HG03457 (cell line): Measurements from ENCODE around the gene OLR1.
"Not testable (repeated sequence)": the region's sequence is repeated elsewhere in the genome, so short reads cannot be mapped to it uniquely, and the experiment has no call there.

Experiments used
- ATAC-seq: cut with Tn5 transposase; IDR thresholded peaks from one replicate; pipeline ENCODE4 v1.9.1; 2021; ENCODE audit warnings: moderate number of reproducible peaks; ENCODE audit not compliant: unreplicated experiment

OLR1 gene

DNA sequence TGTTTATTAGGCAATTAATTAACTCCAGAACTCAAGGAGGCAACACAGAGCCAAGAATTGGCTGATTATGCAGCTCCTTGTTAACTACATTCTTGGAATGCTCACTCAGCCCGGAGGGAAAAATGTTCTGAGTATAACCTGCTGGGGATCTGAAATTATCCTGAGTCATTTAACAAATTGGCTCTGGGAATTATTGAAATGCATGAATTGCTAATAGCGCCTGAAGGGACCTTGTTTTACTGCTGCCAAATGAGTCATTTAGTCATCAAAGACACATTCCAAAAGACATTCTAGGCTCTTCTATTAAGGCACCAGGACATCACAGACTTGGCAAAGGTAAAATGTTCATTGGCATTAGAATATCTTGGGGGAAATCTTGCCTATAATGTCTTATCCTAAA is 19.9 kb upstream of the OLR1 start:
- ATAC-seq, result no peak

DNA sequence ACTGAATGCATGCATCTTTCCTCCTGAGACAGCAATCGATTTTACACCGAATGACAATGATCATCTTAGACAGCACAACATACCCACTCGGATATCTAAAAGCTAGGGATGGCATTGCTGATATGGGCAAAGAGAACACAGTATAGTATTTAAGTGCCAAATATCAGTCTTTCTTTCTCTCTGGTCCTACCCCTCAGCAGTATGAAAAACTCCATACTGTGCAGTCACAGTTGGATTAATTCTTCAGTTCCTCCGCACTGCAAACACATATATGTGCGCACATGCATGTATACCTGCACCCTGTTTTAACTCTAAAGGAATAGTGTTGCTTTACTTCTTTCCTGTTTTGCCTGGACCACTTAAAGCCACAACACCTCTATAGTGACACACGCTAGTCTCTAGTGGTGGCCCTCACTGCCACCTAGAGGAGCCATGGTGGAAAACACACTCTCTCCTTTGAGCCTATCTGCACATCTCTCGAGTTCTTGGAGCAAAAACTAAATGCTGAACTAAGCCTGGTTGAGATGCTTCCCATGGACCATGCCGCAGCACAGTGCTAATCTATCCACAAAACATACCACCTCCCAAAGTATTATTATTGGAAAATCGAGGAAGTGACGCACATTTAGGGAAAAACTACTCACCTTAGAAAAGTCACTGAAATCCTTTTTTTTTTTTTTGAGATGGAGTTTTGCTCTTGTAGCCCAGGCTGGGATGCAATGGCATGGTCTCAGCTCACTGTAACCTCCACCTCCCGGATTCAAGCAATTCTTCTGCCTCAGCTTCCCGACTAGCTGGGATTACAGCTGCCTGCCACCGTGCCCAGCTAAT is 18.8 kb upstream of the OLR1 start:
- no peak for ATAC-seq

DNA sequence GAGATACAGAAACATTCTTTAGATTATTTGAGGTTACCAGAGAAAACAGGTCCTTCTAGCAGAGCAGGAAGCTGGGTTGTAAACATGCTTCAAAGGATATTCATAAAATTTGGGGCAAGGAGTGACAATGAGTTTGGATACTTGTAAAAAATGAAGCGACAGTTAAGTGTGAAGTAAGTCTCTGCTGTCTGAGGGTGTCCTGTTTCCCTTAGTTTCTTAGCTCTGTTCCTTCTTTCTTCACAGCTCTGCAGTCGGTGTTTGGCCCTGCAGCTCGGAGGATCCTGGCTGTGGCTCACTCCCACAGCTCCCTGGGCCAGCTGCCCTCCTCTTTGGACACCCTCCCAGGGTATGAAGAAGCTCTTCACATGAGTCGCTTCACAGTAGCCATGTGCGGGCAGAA is 17.7 kb upstream of the OLR1 start:
- ATAC-seq, result no peak

DNA sequence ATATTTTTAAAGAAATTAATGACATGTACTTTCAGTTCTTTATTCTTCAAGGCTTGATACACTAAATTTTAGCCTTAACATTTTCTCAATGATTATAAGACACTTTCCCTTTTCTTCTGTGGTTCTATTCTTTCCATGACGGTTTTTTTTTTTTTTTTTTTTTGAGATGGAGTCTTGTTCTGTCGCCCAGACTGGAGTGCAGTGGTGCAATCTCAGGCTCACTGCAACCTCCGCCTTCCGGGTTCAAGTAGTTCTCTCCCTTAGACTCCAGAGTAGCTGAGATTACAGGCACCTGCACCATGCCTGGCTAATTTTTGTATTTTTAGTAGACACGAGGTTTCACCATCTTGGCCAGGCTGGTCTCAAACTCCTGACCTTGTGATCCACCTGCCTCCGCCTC is 15.0 kb upstream of the OLR1 start:
- ATAC-seq, result not testable (repeated sequence)

DNA sequence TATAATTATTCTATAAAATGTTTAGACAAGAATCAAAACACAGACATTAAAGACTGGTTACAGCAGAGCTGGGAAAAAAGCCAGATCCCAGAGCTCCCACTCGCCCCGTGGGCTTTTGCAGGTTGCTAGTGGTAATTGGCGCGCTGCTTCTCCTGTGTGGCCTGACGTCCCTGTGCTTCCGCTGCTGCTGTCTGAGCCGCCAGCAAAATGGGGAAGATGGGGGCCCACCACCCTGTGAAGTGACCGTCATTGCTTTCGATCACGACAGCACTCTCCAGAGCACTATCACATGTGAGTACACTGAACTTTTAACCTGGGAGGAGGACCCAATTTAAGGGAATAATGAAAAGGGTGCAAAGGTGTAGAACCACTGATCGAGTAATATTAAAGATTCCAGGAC is 14.4 kb upstream of the OLR1 start:
- ATAC-seq, result no peak

DNA sequence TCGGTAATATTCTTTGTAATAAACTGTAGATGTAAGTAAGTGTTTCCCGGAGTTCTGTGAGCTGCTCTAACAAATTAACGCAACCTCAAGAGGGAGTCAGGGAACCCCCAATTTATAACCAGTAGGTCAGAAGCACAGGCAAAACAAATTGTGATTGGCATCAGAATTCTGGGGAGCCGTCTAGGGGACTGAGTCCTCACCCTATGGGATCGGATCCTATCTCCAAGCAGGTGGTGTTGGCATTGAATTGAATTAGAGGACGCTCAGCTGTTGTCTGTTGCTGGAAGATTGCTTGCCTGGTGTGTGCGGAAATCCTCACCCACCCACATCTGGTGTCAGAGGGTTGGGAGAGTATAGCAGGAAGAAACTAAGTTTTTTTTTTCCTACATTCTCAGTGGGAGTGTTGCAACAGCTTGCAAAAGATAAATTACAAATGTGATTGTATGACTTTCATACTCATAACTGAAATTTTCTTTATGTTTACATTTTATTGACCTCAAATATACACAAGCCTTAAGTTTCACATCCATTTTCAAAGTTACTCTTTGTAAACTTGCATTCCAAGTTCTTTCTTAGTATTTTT is 12.4 kb upstream of the OLR1 start:
- ATAC-seq, result no peak

DNA sequence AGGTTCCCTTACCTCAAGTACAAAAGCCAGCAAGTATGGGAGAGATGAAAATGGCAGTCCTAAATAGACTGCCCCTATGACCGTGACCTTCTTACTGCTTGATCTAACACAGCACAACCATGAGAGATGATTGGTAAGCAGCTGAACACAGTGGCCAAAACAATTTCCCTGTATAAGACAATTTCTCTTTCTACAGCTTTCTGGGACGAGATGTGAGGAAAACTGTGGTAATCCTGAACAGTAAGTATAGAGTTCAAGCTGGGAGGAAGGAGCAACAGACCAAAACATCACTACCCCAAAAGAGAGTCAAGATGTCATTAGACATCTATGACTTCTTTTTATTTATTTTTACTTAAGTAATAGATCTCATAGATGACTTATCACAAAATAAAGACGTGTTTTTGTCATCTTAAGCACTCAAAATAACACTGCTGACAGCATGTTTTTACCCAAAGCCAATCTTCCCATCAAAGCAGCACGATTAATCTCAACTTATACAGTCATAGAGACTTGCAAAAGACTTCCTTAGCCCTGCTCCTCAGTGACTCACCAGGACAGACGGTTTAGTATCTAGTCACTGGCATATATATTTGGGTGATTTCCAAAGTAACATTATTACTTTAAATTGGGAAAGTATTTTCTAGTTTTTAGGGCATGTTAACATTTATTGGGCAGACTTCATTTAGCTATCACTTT is 10.6 kb upstream of the OLR1 start:
- ATAC-seq, result no peak

DNA sequence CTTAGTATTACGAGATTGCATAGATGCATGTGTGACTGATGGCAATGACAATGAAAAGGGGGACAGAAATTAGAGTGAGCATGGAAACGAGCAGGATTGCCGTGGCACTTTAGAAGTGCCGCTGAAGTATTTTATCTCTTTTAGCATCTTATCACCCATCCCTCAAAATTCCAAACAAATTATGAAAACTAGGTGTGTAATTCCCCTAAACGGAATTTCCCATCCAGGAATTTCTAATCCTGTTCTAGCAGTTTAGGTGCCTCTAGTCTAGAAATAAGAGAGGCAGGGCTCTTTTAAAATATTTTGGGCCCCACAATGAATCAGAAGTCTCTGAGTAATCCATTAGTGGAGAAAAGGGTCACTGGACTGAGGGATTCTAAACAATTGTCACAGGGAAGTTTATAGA is 7.8 kb upstream of the OLR1 start:
- ATAC-seq, result no peak

DNA sequence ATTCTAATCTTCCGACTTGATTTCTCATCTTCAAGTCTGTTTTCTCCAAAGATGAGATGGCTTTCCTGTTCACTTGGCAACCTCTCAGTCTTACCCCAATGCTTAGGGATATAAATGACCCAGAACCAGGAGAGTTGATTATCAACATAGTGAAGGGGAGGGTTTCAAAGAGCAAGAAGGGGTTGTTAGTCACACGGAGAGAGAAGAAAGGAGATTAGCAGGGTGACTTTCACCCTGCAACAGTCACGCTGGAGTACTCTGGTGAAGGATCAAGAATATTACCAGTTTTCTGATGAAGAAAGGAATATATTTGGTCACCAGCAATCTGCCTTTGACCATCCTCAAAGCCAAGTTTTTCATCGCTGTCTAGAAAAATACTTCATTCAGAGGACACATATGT is 6.9 kb upstream of the OLR1 start, which contains the start of gene TMEM52B:
TMEM52B (plus strand) TSS at position 212 of the 400 bp plus-strand sequence. CDS start 543 bp downstream, outside the sequence.
- ATAC-seq, result no peak

DNA sequence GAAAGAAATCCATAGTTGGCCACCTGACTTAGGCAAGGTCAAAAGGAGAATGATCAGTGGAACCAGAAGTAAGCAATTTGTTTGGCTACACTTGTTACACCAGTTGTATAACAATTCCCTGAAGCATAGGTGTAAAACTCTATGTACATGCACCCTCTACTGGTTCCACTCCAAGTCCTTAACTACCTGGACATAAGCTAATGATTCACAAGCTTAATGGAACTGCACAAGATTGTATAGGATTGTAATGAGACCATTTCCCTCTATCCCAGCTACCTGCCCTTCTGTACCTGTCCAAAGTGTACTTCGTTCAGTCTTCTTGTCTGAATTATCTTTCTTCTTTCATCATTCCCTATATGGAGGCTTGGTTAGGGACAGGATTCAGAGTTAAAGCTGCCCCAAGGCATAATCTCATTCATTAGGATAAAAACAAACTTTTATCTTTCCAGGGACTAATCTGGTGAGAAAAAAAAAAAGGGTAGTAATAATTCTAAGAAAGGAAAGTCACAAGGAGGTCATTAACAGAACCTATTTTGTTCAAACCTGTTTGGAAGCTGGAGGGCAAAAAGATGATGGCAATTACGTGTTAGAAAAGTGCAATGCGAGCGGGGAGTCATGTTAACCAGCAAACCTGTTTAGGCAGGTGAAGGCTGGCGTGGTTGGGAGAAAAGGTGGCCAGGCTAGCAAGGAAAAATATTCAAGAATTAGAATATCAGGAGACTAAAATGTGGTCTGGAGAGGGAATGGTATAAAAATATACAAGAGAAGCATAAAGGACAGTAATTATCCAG is 4.1 kb upstream of the OLR1 start:
- ATAC-seq, result no peak

DNA sequence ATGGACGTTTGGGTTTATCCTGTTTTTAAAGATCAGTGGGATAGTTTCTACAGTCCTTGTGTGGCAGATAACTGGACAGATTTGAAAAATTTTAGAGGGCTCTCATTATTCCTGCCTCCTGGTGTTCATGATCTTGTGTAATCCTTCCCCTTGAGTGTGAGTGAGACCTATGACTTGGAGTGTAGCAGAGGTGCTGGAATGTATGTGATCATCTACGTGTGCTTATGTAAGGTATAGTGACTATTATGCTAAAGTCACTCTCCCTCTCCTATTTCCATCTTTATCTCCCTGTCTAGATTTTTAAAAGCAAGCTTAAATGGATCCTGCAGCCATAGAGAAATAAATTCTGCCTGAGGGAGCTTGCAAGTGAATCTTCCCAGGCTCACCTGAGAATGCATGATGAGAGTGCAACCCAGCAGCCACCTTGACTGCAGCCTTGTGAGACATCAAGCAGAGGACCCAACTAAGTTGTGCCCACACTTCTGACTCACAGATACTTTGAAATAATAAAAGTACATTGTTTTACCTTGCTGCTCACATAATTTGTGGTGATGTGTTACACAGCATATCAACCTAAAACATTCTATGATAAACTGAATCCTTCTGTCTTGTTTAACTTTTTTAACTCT is 3.2 kb upstream of the OLR1 start:
- ATAC-seq, result no peak

DNA sequence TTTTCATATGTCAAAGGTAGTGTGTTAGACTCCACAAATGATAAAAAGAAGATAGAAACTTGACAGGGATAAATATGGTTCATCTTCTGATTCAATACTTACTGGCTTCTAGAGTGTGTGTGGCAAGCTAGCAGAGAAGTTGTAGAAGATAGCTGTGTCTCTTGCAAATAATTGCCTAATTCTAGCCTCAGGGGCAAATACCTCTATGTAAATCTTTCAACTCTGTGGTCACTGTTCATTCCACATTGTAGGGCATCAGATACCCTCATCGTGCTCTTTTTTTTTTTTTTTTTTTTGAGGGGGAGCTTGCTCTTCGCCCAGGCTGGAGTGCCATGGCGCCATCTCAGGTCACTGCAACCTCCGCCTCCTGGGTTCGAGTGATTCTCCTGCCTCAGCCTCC is 1.7 kb downstream of the OLR1 start:
- no peak for ATAC-seq

DNA sequence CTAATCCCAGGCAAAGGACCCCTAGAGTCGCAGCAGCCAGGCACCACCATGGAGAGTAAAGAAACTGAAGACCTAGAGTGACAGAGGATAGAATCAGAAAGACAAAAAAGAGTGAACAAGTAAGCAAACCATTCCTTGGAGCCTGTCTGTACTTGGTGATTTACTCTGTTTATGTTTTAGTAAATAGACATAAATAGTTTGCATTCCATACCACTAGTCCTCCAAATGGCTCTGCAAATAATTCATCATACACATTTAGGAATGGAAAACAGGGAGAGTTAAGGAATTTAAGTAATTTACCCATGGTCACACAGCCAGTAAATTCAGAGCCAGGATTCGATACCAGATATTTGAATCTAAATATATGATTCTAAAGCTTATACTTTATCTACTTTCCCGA is 2.8 kb downstream of the OLR1 start:
- no peak for ATAC-seq

DNA sequence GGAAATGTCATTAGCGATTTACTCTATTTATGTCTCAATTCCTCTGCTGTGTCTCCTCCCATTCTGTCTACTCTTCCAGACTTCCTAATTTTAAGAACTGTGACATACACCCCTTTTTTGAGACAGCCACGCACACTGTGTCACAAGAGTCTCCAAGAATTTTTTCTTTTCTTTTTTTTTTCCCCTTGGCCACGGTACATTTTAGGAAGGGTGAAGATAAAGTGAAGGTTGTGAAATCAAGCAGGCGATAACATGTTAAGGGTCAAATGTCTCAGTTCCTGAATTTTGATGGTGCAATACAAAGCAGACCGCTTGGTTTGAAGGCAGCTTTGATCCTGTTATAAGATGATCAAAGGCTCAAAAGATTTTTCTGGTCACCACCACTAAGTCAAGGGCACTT is 4.3 kb downstream of the OLR1 start:
- ATAC-seq, result no peak

DNA sequence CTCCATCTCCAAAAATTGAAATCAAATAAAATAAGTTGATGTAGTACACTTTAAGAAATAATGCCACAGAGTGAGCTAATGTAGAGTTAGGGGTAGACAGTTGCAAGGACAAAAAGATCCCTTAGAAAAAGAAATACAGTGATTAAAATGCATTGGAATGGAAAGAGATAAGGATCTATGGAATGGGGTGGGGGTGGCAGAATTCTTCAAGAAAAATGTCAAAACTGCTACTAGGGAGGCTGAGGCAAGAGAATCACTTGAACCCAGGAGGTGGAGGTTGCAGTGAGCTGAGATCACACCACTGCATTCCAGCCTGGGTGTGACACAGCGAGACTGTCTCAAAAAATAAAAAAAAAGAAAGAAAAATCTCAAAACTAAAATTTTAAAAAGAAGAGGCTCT is 6.5 kb downstream of the OLR1 start:
- no peak for ATAC-seq

DNA sequence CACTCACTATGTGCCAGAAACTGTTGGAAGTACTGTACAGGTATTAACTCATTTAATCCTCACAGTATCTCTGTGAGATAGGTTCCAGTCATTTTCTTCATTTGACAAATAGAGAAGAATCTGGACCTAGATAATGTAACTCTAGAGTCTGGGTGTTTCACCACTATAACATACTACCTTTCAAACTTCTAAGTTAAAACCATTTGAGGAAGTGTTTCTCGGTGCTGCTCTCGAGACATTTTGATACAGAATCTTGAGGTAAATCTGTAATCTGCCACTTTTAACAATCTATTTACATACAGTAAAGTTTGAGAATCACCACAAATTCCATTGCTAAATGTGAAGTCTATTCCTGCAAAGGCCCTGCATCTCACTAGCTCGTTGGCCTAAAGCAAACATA is 8.8 kb downstream of the OLR1 start:
- ATAC-seq, result no peak

DNA sequence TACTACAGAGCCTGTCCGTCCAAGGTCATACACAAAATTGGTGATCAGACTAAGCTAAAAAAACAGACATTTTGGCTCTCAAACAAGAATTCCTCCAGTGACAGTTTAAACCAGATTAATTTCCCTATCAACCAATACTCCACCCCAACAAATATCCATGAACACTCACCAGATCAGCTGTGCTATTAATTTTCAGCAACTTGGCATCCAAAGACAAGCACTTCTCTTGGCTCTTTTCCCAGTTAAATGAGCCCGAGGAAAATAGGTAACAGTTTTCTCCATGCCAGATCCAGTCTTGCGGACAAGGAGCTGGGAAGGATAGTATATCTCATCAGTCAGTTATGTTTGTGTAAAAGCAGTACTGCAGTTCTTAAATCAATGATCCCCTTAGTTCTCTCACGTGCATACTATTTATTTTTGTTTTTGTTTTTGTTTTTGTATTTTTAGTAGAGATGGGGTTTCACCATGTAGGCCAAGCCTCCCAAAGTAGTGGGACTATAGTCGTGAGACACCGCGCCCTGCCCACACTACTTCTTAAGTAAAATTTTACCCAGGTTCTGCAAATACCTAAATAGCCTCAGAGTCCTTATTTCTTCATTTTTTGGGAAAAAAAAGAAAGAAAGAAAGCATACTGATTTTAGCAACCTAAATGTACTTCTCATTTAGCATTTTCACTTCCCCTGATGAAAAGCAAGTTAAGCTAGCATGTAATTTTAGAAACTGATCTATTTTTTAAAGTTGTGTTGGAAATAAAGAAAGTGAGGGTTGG is 11.1 kb downstream of the OLR1 start:
- no peak for ATAC-seq

DNA sequence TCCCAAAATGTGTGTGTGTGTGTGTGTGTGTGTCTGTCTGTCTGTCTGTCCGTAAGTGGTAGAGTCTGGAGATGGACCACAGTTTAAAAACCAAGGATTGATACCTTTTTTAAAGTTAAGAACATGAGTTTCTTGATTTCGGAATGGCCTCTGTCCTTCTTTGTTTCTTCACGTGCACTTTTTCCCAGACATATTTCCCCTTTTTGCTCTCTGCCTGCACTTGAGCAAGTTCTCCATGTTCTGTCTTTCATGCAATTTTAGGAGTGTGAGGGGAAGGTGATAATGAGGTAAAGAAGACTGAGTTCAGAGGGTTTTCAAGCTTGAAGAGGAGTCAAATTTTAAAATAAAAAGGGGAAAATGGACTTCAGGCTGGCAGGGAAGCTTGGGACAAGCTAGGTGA is 12.7 kb downstream of the OLR1 start:
- ATAC-seq, result no peak

DNA sequence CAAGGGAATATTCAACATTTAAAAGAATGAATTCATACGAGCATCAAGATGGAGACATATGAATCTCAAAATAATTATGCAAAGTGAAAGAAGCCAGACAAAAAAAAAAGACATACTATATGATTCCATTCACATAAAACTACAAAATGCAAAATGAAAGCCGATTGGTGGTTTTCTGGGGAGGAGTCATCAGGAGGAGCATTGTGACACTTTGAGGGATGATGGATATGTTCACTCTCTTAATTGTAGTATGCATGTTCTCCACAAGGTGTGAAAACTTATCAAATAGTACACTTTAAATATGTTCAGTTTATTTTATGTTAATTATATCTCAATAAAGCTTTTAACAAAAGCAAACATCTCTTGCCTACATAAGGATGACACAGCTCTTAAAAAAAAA is 13.5 kb downstream of the OLR1 start:
- no peak for ATAC-seq

DNA sequence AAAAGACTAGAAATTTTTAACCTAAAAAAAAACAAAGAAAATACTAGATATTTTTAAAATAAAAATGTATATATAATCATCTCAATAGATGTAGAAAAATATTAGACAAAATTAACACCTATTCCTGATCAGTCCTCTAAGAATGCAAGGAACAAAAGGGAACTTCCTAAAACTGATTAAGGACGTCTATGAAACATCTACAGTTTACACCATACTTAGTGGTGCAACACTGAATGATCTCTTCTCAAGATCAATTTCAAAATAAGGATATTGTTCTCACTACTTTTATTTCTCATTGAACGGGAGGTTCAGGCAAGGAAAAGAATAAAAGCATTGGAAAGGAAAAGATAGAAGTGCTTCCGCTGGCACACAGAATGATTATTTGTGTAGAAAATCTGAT is 16.0 kb downstream of the OLR1 start:
- no peak for ATAC-seq
